ENCODE data around the gene BCL2L2.

Gene BCL2L2

DNA sequence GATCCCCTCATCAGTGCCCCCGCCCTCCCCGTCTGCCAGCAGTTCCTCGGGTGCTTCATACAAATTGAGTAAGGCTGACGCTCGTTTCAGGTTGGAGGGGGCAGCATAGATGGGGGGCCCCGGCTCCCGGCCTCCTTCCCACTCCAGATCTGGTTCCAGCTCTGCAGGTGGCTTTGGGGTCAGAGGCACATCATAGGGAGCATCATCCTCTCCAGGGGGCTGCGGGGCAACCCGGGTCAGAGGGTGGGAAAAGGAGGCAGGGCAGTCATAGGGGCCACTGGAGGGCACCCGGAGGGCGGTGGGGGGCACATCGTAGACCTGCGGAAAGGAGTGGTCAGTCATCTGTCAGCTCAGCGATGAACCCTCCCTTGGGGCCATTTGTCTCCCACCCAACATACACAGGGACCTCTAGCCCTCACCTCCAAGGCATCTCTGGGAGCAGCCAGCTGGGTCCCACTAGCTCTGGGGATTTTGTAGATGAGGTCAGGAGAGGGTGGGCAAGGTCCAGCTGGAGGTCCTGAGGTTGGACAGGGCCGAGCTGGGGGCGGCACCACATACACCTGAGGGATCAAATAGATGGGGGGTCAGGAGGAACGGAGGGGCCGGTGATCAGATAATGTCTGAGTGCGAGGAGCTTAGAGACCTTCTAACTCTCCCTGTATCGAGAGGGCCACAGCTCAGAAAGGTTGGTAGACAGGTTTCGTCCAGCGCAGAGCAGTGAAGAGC is 53.3 kb downstream of the BCL2L2 start:
- no peak overlapping the region for H3K4me2 ChIP-seq (ENCODE audit: low read length)
- no peaks in the 10 kb centered on the region for H3K27me3 ChIP-seq (ENCODE audit: control insufficient read depth, insufficient read depth, low read length)
- H3K4me1 ChIP-seq, result peaks cover 6% of the 10 kb centered on the region
- H3K27ac ChIP-seq, result no peak overlapping the region
- H3K9ac ChIP-seq, result no peak overlapping the region
- TF ChIP-seq, protein P1, sequence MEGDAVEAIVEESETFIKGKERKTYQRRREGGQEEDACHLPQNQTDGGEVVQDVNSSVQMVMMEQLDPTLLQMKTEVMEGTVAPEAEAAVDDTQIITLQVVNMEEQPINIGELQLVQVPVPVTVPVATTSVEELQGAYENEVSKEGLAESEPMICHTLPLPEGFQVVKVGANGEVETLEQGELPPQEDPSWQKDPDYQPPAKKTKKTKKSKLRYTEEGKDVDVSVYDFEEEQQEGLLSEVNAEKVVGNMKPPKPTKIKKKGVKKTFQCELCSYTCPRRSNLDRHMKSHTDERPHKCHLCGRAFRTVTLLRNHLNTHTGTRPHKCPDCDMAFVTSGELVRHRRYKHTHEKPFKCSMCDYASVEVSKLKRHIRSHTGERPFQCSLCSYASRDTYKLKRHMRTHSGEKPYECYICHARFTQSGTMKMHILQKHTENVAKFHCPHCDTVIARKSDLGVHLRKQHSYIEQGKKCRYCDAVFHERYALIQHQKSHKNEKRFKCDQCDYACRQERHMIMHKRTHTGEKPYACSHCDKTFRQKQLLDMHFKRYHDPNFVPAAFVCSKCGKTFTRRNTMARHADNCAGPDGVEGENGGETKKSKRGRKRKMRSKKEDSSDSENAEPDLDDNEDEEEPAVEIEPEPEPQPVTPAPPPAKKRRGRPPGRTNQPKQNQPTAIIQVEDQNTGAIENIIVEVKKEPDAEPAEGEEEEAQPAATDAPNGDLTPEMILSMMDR (IDR thresholded peaks at IDR 0.05), result no peak
- H3K36me3 ChIP-seq (ENCODE audit: control insufficient read depth, insufficient read depth, low read length), result no peaks in the 10 kb centered on the region
- no peak overlapping the region for H2AFZ ChIP-seq
- H3K4me3 ChIP-seq (ENCODE audit: low read depth, low read length), result no peak overlapping the region
- peaks cover 11% of the 10 kb centered on the region for H3K79me2 ChIP-seq
- H3K9me3 ChIP-seq (ENCODE audit: control insufficient read depth, low read length), result no peaks in the 10 kb centered on the region

DNA sequence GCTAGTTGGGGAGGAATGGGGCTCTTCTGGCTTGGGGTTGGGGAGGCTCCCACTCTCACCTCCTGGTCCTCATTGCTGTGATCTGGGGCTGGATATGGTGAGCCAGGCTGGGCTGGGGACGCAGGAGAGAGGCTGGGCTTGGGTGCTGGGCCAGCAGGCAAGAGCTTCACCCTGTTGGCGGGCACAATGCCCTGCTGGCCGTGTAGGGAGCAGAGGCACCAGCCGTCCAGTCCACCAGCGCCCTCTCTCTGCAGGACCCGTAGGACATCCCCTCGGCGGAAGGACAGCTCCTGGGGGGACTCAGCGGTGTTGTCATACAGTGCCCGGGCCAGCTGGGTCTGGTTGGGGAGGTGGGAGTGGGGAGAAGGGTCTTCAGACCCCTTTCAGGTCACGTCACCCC is 53.9 kb downstream of the BCL2L2 start:
- no peak overlapping the region for H3K4me3 ChIP-seq (ENCODE audit: low read depth, low read length)
- H3K79me2 ChIP-seq, result peaks cover 11% of the 10 kb centered on the region
- H3K9ac ChIP-seq, result no peak overlapping the region
- H3K4me1 ChIP-seq, result peaks cover 6% of the 10 kb centered on the region
- no peaks in the 10 kb centered on the region for H3K36me3 ChIP-seq (ENCODE audit: control insufficient read depth, insufficient read depth, low read length)
- H2AFZ ChIP-seq, result no peak overlapping the region
- TF ChIP-seq, protein P1 (IDR thresholded peaks at IDR 0.05), result no peak
- H3K9me3 ChIP-seq (ENCODE audit: control insufficient read depth, low read length), result no peaks in the 10 kb centered on the region
- H3K4me2 ChIP-seq (ENCODE audit: low read length), result no peak overlapping the region
- H3K27ac ChIP-seq, result no peak overlapping the region
- no peaks in the 10 kb centered on the region for H3K27me3 ChIP-seq (ENCODE audit: control insufficient read depth, insufficient read depth, low read length)

DNA sequence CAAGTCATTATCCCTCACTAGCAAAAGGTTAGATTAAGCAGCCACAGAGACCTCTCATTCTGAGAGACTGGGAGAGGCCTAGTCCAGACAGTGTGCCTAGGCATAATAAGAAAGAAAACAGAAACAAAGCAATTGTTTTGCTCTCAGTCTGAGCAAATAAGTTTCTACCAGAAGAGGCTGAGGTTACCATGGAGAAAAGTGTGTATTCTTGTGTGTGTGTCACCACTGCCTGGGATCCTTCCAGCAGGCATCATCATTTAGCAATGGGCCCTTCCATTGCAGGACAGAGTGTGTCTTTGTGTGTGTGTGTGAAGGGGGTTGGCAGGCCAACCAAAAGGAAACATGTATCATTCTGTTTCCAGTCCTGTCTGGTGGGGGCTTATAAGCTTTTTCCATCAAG is 54.7 kb downstream of the BCL2L2 start:
- H3K79me2 ChIP-seq, result peaks cover 11% of the 10 kb centered on the region
- no peaks in the 10 kb centered on the region for H3K27me3 ChIP-seq (ENCODE audit: control insufficient read depth, insufficient read depth, low read length)
- H3K9me3 ChIP-seq (ENCODE audit: control insufficient read depth, low read length), result no peaks in the 10 kb centered on the region
- H3K4me2 ChIP-seq (ENCODE audit: low read length), result no peak overlapping the region
- H3K4me1 ChIP-seq, result peaks cover 6% of the 10 kb centered on the region
- H3K27ac ChIP-seq, result no peak overlapping the region
- H3K36me3 ChIP-seq (ENCODE audit: control insufficient read depth, insufficient read depth, low read length), result no peaks in the 10 kb centered on the region
- no peak overlapping the region for H2AFZ ChIP-seq
- TF ChIP-seq, protein P1 (IDR thresholded peaks at IDR 0.05), result no peak
- no peak overlapping the region for H3K9ac ChIP-seq
- no peak overlapping the region for H3K4me3 ChIP-seq (ENCODE audit: low read depth, low read length)

All from parathyroid adenoma (tissue), 2 donors.